Osteoblast (primary cell): ENCODE data around the gene TEX13A. TPM values are rescaled to one million over a fixed set of nuclear protein-coding genes. Genes with fewer than 3 reads are reported as not detected.

Experiments used
- DNase-seq: peaks from one replicate; pipeline ENCODE4 v3.0.0; 2011; ENCODE audit warnings: low spot score, mixed read lengths; ENCODE audit not compliant: insufficient read length; ENCODE audit errors: missing footprints
- H2AFZ ChIP-seq: 2 replicates; pipeline ENCODE4 v1.6.0; 2011; ENCODE audit warnings: mild to moderate bottlenecking, low read length
- H3K27ac ChIP-seq: 2 replicates; pipeline ENCODE4 v1.5.1; 2011; ENCODE audit warnings: mild to moderate bottlenecking, low read depth, low read length, moderate library complexity
- H3K27me3 ChIP-seq: 2 replicates; pipeline ENCODE4 v1.6.0; 2012; ENCODE audit warnings: mild to moderate bottlenecking, control low read depth, inconsistent platforms, low read length, moderate library complexity; ENCODE audit not compliant: insufficient read depth
- H3K36me3 ChIP-seq: 2 replicates; pipeline ENCODE4 v1.5.1; 2011; ENCODE audit warnings: mild to moderate bottlenecking, low read length, control low read depth, moderate library complexity; ENCODE audit not compliant: insufficient read depth
- H3K4me1 ChIP-seq: 2 replicates; pipeline ENCODE4 v1.5.1; 2011; ENCODE audit warnings: mild to moderate bottlenecking, low read length, control low read depth, moderate library complexity; ENCODE audit not compliant: insufficient read depth
- H3K4me2 ChIP-seq: 2 replicates; pipeline ENCODE4 v1.6.0; 2011; ENCODE audit warnings: mild to moderate bottlenecking, low read length; ENCODE audit not compliant: insufficient read depth
- H3K4me3 ChIP-seq: fragments of 200-600 bp; sonication (generic); 3 replicates; pipeline ENCODE4 v1.5.1; 2012; ENCODE audit warnings: mild to moderate bottlenecking, low read length, inconsistent platforms; ENCODE audit not compliant: insufficient read depth
- H3K79me2 ChIP-seq: 2 replicates; pipeline ENCODE4 v1.6.0; 2012; ENCODE audit warnings: mild to moderate bottlenecking, low read length, control low read depth, inconsistent platforms; ENCODE audit not compliant: insufficient read depth
- H3K9me3 ChIP-seq: 2 replicates; pipeline ENCODE4 v1.5.1; 2011; ENCODE audit warnings: low read depth, low read length, control low read depth
- H4K20me1 ChIP-seq: 2 replicates; pipeline ENCODE4 v1.6.0; 2012; ENCODE audit warnings: mild to moderate bottlenecking, low read length, control low read depth; ENCODE audit not compliant: insufficient read depth
- CTCF ChIP-seq: IDR thresholded peaks from 2 replicates; pipeline ENCODE4 v1.5.1; 2011; ENCODE audit warnings: mild to moderate bottlenecking, low read depth, low read length, moderate library complexity; ENCODE audit errors: extremely low read depth
- total RNA-seq: library from RNA; depleted of rRNA; stranded (reverse); fragments of >200 nt; gene quantifications from 2 replicates; pipeline ENCODE4 v1.2.3, GENCODE V29; 2012

Gene TEX13A
- total RNA-seq, result not detected in 2 replicates

- no peak within 1 kb of the TSS for H3K27ac ChIP-seq
- H3K79me2 ChIP-seq, result no peaks in the 10 kb centered on the region
- no peaks in the 10 kb centered on the region for H4K20me1 ChIP-seq
- no peaks in the 10 kb centered on the region for H3K9me3 ChIP-seq
- H3K4me1 ChIP-seq, result no peaks in the 10 kb centered on the region
- H3K36me3 ChIP-seq, result no peaks in the 10 kb centered on the region
- TF ChIP-seq CTCF, result no peak
- H3K27me3 ChIP-seq, result peaks cover 6% of the 10 kb centered on the region
- no peak within 1 kb of the TSS for H3K4me2 ChIP-seq
- no peak for DNase-seq
- H2AFZ ChIP-seq, result no peak within 1 kb of the TSS
- H3K4me3 ChIP-seq, result no peak within 1 kb of the TSS
Measured at GRCh38 chrX:105220636-105221035, at the start of gene TEX13A. TSS of gene TEX13A (minus strand) at chrX:105220694. CDS start at chrX:105220397, 297 bp downstream.

GRCh38 chrX:105269386-105269785 is 48.9 kb upstream of the TEX13A start:
- H3K4me2 ChIP-seq, result no peak overlapping the region
- no peaks in the 10 kb centered on the region for H4K20me1 ChIP-seq
- peaks cover 4% of the 10 kb centered on the region for H3K27me3 ChIP-seq
- no peaks in the 10 kb centered on the region for H3K9me3 ChIP-seq
- H3K4me3 ChIP-seq, result no peak overlapping the region
- H3K27ac ChIP-seq, result no peak overlapping the region
- no peaks in the 10 kb centered on the region for H3K36me3 ChIP-seq
- H2AFZ ChIP-seq, result no peak overlapping the region
- no peaks in the 10 kb centered on the region for H3K79me2 ChIP-seq
- H3K4me1 ChIP-seq, result no peaks in the 10 kb centered on the region
- no peak for TF ChIP-seq CTCF
- DNase-seq, result no peak

- no peaks in the 10 kb centered on the region for H3K36me3 ChIP-seq
- H3K4me3 ChIP-seq, result no peak overlapping the region
- no peaks in the 10 kb centered on the region for H4K20me1 ChIP-seq
Measured at GRCh38 chrX:105267167-105267566, 46.7 kb upstream of the TEX13A start.

GRCh38 chrX:105266456-105266855 is 46.0 kb upstream of the TEX13A start:
- no peak overlapping the region for H3K27ac ChIP-seq
- H3K79me2 ChIP-seq, result no peaks in the 10 kb centered on the region
- H3K27me3 ChIP-seq, result peaks cover 3% of the 10 kb centered on the region
- no peaks in the 10 kb centered on the region for H3K4me1 ChIP-seq
- H3K9me3 ChIP-seq, result no peaks in the 10 kb centered on the region
- no peak overlapping the region for H3K4me2 ChIP-seq
- no peak overlapping the region for H2AFZ ChIP-seq
- H3K36me3 ChIP-seq, result no peaks in the 10 kb centered on the region
- H4K20me1 ChIP-seq, result no peaks in the 10 kb centered on the region
- no peak for TF ChIP-seq CTCF
- DNase-seq, result no peak
- H3K4me3 ChIP-seq, result no peak overlapping the region

More at GRCh38 chrX:105267167-105267566, 46.7 kb upstream of the TEX13A start:
- DNase-seq, result no peak
- Histone ChIP-seq H3K27ac (no peak overlapping the region), H3K4me2 (no peak overlapping the region), H3K79me2 (no peaks in the 10 kb centered on the region), H2AFZ (no peak overlapping the region), H3K27me3 (peaks cover 3% of the 10 kb centered on the region), H3K9me3 (no peaks in the 10 kb centered on the region), H3K4me1 (no peaks in the 10 kb centered on the region)
- no peak for TF ChIP-seq CTCF
